Activated T-cell treated with anti-CD3 and anti-CD28 coated beads for 24 hours (primary cell): Measurements from ENCODE around the gene PSMC3IP.
A peak's percentile ranks its signal among the peaks of the same experiment; 100 is the strongest.
"Not testable (repeated sequence)": the region's sequence is repeated elsewhere in the genome, so short reads cannot be mapped to it uniquely, and the experiment has no call there.

Source experiments
- DNase-seq: peaks from one replicate; pipeline ENCODE4 v3.0.0-alpha.2; 2020; ENCODE audit warnings: low read depth

Gene PSMC3IP, protein sequence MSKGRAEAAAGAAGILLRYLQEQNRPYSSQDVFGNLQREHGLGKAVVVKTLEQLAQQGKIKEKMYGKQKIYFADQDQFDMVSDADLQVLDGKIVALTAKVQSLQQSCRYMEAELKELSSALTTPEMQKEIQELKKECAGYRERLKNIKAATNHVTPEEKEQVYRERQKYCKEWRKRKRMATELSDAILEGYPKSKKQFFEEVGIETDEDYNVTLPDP

DNA sequence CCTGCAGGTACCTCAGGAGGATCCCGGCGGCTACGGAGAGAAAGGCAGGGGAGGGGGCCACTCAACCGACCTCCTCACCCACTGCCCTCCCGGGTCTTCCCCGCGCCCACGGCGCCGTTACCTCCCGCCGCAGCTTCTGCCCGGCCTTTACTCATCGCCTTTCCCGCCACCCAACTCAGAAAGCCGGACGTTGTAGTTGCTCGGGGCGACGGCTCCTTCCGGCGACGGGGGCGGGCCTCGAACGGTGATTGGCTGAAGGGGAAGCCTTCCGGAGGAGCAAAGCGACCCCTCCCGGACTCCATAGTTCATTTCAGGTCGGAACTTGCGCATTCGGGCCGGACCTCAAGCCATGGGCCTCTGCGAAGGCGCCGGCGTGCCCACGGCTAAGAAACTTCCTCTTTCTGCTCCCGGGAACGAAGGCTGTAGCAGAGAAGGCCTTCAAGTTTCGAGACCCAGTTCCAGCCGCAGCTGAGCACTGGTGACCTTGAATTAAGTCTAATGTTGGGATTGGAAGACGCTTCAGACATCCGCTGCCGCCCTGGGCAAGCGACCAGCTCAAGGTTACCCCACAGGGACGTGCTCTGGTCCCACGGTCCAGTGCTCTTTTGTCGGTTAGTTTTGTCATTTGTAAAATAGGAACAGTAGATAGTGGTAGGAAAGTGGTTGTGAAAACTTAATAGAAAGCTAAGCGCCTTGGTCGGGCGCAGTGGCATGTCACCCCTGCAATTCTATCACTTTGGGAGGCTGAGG is at the start of gene PSMC3IP:
Gene PSMC3IP, minus strand, starts transcription at position 198 of the 750 bp plus-strand sequence. Its CDS starts 43 bp downstream, at position 155.
- peak; percentile 93 for DNase-seq

DNA sequence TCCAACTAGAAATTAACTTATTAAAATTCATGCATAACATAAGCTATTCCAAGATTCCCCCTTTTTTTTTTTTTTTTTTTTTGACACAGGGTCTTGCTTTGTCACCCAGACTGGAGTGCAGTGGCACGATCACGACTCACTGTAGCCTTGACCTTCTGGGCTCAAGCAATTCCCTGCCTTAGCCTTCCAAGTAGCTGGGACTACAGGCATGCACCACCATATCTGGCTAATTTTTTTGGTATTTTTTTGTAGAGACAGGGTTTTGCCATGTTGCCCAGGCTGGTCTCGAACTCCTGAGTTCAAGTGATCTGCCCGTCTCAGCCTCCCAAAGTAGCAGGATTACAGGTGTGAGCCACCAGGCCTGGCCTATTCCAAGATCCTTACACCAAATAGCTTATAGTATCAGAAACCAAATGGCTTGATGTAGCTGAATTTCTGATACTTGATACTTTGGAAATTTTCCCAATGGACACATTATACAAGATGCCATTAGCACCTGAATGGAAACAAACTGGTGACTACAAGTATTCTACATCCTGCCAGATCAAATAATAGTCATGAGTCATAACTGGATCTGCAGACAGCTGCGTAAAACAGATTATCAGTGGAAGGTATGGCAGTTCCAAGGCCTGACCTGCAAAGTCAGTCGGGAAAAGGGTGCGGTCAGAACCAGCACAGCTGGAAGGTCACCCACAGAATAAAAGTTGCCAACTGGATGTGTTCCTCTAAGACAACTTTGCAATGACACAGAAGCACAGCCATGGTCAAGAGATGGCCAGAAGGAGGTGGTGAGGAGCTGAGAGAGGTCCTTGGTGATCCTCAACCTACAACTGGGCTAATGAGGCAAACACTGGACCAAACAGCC is 46.4 kb upstream of the PSMC3IP start:
- DNase-seq: no peak

DNA sequence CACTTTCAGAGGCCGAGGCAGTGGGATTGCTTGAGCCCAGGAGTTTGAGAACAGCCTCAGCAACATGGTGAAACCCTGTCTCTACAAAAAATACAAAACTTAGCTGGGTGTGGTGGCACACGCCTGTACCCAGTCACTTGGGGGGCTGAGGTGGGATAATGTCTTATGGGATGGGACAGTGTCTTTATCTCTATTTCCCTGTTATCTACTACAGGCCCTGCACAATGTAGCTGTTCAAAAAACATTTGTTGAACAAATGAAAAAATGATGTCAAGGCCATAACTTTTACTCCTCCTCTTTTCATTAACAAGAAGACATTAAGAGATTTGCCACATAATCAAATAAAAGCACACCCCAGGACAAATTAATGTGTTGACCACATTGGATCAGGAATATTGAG is 45.7 kb upstream of the PSMC3IP start:
- no peak for DNase-seq

DNA sequence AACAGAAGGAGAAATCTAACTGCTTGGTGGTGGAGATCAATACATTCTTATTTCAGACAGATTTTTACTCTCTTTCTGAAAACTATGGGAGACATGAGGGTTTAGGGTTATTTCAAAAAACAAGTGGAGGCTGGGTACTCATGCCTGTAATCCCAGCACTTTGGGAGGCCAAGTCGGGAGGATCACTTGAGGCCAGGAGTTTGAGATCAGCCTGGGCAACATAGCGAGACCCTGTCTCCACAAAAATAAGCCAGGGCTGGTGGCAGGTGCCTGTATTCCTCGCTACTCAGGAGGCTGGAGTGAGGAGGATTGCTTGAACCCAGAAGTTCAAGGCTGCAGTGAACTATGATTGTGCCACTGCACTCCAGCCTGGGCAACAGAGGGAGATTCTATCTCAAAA is 44.5 kb upstream of the PSMC3IP start:
- DNase-seq: not testable (repeated sequence)

DNA sequence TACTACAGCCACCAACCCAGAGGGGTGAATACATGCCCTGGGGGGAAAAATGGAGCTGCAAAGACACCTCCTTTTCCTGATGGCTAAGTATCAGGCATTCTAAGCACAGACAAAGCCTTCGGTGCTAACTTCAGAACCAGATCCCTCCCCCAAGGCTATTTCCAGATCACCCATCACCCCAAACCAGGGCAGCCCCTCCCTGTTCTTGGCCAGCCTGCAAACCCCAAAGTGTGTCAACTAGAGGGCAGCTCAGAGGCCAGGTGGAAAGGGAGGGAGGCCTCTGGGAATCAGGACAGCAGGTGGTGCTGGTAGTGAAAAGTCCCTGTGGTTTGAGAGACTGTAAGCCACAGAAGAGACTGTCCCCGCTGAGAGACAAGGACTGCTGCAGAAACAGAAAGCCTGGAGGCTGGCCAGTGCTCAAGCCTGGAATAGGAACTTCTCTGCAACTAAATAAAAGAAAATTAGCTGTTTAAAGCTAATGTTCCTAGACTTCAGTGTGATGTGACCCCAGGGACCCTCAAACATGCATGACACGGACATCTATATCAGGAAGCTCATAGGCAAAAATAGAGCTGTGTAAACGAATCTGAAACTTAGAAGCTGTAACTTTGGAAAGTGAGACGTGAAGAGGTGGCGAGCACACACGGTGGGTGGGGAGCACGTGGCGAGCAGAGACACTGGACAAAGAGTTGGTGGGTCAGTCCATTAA is 41.1 kb upstream of the PSMC3IP start:
- no peak for DNase-seq

DNA sequence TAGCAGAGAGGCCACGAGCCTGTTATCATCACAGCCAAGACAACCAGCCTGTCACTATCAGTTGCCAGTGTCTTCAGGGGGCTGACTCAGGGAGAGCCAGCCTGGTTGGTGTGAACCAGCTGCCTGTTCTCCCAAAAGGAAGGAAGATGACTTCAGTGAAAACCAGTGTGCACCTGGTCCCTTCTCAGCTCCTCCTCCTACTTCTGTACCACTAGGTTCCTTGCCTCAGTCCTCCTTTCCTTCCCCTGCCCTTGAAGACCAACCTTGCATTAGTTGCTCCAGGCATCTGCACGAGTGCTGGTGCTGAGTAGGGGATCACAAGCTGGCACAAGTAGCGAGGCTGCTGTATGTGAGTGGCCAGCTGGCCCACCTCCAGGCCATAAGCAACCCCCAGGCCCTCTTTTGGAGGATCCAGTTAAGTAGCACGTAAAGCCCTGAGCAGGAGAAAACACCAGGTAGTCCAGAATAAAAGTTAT is 40.5 kb upstream of the PSMC3IP start:
- no peak for DNase-seq

DNA sequence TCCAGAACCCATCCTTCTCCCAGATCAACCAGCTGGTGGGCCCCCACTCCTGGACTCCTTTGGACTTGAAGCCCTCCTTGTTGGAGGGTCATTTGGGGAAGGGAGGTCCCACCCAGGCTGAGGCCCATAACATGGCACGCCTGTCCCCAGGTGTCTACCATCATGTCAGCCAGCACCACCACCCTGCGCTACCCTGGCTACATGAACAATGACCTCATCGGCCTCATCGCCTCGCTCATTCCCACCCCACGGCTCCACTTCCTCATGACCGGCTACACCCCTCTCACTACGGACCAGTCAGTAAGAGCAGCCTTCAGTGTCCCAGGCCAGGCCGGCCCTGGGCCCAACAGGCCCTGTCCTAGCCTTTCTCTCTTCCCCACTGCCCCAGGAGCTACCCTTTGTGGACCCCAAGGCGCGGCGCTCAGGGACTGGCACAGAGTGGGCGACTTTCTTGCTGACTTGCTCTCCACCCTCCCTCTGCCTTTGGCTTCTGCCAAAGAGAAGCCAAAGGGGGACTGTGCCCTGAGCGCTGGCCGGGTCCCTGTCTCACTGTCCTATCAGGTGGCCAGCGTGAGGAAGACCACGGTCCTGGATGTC is 36.3 kb upstream of the PSMC3IP start:
- DNase-seq: no peak

DNA sequence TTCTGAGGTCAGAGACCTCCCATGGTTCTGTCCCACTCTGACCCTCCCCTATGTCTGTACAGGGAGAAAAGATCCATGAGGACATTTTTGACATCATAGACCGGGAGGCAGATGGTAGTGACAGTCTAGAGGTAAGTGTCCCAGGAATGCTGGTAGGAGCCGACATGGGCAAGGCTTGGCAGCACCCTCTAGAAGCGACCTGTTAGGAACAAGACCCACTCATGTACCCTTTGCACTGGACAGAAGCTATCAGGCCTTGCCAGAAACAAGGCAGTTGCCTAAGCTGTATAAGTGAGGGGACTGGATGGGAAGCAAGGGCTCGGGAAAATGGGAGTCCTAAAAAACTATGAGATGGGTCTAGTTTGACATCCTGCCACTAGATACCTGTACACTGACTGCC is 34.5 kb upstream of the PSMC3IP start:
- no peak for DNase-seq

DNA sequence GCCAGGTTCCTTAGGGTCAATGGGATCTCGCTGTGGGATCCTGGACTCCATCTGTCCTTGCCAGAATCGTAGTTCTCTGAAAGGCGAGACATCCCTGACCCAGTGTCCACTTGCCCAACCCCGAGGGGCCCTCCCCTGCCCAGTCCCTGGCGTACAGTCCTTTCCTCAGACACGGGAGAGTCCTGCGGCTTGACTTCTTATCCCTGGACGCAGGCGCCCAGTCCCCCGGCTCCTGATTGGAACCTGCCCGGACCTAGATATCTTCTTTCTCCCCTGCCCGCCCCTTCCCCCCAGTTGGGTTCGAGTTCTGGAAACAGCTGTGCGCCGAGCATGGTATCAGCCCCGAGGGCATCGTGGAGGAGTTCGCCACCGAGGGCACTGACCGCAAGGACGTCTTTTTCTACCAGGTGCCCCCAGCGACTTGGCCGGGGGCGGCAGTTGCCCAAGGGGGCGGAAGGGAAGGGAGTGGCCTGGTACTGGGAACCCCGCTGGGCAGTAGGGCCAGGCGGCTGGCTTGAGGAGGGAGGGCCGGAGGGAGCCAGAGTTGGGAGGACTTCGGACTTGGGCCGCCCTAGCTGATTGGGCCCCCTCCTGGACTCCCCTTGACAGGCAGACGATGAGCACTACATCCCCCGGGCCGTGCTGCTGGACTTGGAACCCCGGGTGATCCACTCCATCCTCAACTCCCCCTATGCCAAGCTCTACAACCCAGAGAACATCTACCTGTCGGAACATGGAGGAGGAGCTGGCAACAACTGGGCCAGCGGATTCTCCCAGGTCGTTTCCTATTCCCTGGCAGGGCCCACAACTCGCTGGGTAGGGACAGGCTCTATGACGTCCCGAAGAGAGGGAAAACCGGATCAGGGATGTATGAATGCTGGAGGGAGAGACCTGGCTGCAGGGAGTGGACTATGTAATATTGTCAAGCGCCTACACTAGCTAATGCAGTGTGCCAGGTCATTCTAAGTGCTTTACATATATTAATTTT is 32.6 kb upstream of the PSMC3IP start:
- DNase-seq: not testable (repeated sequence)

DNA sequence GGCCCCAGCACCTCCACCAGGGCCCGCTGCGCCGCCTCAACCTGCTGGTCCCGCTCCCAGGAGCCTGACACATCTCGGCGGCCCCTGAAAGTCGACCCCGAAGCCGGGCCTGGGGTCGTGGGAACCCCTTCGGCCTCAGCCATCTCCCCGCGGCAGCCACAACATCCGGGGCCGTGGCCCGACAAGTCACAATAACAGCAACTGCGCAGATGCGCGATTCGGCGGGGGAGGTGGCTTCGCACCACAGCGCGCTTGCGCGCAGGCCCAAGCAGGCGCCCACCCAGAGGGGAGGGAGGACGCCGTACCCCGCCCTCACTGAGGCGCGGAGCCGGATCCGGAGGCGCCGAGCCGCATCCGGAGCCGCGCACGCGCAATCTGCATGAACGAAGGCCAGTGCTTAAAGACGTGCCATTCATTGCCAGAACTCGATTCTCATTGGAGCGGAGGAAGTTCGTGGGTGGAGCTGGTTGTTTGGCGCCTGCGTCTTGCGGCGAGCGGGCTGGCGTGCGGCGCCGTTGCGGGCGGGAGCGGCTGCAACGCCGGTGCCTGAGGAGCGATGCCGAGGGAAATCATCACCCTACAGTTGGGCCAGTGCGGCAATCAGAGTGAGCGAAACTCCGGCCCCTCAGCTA is 31.8 kb upstream of the PSMC3IP start, which contains the start of the genes RETREG3 and TUBG1:
Gene RETREG3, minus strand, starts transcription at position 193 of the 632 bp plus-strand sequence. Its CDS starts 50 bp downstream, at position 143.
Gene TUBG1, plus strand, starts transcription at position 502 of the 632 bp plus-strand sequence. Its CDS starts 55 bp downstream, at position 557.
- peak; percentile 98 for DNase-seq

DNA sequence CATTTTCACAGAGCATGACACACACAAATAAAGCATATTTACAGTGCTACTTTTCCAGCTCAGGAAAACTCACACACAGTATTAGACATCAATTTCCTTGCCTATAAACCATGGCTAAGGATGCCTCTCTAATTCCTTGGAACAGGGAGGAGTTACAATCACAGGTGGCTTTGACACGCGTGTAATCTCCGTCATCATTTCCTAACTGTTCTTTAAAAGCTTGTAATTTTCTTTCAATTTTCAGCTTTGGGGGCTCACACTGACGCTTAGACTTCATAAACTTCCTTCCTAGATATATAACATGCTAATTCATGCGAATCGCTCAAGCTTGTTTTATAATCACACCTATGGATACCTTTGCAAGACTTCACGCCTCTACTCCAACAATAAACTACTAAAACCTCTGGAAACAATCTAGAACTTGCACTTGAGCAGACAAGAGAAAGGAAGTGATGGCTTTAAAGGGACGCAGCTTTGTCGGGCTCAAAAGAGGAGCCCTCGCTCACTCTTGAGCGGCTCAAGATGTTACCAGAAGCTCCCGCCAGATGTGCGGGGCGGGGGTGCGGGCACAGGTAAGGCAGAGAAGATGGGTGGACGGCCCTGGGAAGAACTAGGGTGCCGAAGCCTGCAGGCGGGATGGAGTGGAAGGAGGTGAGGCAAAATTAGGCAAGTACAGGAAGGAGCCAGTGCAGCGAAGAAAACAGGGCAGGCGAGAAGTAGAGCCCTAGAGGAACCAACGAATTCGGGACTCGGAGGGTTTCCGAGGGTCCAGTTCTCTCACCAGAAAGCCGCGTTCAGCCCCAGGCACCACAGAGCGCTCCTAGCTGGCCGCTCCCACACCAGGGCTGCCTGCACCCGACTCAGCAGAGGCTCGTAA is 31.0 kb upstream of the PSMC3IP start:
- DNase-seq: no peak

DNA sequence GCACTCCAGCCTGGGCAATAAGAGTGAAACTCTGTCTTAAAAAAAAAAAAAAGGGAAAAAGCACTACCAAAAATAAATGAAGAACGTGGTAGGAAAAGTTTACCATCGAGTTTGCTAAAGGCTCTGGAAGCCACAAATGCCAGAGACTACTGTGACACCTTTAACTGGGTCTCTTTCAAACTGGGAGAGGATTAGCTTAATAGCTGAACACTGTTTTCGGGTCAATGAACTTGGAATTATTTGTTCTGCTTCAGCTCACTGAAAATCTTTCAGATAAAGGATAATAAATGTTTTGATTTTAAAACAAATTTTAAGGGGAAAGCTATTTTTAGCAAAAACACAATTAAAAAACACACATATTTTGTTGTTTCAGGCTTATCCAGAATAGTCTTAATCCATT is 30.2 kb upstream of the PSMC3IP start:
- no peak for DNase-seq

DNA sequence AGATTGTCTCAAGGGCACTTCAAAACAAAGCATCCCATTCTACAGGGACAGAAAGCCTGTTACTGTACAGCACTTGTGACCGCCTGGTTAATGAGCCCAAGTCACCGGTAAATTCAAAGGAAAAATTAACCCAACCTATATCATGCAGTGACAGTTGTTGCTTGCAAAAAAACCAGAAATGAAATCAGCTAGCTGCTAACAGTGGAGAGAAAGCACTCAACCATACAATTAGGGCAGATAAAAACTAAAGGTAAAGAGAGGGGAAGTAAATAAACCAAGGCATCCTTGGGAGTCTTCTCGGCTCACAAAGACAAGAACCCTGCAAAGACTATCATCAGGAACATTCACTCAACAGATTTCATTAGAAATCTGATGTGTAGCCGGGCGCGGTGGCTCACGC is 25.8 kb upstream of the PSMC3IP start:
- DNase-seq: no peak

DNA sequence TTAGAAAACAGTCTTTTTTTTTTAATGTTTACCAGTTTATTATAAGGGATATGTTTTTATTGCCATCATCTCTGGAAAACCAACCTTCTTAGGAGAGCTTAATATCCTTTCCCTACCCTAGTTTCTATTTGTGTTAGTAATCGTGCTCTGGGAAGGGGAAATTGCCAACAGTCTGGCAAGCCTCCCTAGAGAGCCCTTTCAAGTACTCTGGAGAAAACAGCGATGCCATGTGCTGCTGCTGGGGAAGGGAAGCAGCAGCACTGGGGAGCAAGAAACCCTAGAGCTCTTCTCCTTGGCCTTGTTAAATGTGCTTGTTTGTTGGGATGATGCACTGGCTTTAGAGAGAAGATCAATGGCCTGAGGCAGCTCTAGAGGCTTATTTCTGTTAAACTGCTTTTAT is 21.4 kb upstream of the PSMC3IP start:
- DNase-seq: no peak

DNA sequence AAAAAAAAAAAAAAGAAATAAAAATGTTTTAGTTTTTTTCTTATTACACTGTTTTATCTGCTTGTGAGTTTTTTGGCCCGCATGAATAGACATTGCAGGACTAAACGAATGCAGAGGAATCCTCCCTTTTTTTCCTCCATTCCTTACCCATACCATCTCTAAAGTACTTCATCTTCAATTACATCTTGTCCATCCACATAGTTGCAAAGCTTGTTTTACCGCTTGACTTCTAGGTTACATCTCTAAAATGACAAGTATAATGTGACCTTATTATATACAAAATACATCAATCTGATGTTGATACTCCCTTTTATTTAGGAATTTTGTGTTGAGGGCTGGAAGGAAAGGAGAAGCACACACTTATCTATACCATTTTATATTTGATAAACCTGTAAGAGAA is 18.9 kb upstream of the PSMC3IP start:
- no peak for DNase-seq

DNA sequence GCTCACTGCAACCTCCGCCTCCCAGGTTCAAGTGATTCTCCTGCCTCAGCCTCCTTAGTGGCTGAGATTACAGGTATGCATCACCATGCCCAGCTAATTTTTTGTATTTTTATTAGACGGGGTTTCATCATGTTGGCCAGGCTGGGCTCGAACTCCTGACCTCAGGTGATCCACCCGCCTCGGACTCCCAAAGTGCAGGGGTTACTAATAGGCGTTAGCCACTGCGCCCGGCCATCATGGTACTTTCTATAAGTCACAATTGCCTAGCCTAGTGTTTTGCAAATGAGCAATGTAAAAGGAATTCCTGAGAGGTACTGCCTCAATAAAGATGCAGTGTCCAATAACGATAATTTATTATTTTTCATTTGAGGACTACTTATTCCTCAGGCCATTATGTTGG is 13.9 kb upstream of the PSMC3IP start:
- DNase-seq: no peak

DNA sequence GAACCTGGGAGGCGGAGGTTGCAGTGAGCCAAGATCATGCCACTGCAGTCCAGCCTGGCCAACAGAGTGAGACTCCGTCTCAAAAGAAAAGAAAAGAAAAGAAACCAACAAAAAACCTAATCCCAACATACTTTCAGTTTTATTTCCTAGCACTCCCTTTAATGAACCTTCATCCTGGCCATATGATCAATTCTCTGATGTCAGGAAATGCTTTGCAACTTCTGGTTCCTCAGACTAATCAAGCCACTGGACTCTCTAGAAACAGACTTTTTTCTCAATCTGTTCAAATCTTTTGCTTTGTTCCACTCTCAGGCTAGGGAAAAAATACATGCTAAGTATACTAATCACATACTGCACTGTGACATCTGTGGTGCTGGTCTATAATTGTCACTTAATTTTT is 13.4 kb upstream of the PSMC3IP start:
- no peak for DNase-seq

DNA sequence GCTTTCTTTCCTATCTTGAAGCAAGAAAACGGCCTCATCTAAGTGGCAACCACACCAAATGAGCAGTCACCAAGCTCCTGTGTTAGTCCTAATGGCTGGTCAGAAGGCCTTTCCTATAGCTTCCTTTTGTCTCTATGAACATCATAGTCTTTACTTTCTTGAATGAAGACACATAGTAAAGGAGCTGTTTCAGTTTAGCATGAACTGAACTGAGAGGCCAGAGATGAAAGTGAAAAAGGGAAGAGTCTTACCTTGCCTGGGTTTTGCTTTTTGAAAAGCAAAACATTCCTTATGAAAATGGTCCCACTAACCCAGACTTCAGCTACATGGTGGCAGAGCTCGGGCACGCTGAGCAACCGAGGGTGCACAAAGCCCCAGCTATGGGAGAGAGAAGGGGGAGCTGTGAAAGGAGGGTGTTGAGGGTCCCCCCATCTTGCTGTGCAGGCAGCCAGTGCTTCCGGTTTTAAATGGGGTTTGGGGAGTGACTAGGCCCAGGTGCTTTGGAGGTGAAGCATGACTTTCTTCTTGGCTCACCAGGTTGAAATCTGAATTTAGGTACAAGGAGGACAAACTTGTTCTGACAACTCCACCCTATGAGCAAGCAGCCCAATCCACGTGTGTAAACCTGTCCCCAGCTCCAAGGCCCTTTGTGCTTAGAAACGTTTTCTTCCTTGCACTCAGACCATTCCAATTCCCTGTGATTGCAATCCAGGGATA is 9.1 kb upstream of the PSMC3IP start:
- DNase-seq: no peak
